DMS114 treated with DMSO at 0.1 percent for 48 hours (cell line): ENCODE results near the gene C12orf50.
A peak's percentile ranks its signal among the peaks of the same experiment; 100 is the strongest.
"Not testable (repeated sequence)": the region's sequence is repeated elsewhere in the genome, so short reads cannot be mapped to it uniquely, and the experiment has no call there.

Experiments
- DNase-seq: peaks from one replicate; lab custom pipeline; 2025; ENCODE audit not compliant: unreplicated experiment; lab: John Stamatoyannopoulos, UW

Gene C12orf50

DNA sequence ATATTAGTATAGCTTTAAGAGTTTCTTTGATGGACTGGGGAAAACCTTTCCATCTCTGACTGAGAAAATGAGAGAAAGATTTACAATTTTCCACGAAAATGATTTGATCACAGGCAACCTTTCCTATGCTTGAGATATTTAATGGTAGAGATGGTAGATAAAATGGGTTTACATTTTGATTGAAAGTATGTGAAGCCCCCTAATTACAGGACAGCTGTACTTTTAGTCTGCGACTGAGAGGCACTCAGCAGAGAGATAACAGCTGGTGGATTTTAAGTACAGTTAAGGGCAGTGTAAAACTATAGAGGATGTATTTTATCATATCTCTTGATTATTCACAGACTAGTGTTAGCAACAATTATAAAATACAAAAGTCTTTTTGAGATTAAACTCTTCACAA is 40.7 kb downstream of the C12orf50 start:
- DNase-seq: no peak

DNA sequence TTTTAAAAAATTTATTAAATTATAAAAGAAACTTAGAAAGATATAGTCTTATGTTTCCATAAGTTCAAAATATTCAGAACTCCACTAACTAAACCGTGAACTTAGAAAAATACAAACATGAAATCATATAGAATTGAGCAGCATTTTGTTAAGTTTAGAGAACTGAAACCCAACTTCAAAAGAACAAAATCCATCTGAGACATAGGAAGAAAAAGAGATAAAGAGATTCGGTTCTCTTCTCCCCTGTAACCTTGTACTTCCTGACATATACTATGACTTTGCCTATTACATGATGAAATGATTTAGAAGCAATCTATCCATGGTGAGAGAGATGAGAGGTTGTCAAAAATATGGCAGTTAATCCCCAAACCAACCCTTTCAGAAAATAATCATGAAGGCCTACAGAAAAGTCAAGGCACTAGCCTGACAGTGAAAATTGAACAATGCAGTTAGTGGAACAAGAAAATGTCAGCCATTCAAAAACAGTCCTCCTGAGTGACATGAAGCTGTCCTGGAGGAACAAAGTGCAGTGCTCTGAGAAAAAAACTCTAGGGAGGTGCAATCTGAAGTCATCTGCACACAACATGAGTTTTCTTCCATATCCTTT is 44.0 kb downstream of the C12orf50 start:
- DNase-seq: no peak

DNA sequence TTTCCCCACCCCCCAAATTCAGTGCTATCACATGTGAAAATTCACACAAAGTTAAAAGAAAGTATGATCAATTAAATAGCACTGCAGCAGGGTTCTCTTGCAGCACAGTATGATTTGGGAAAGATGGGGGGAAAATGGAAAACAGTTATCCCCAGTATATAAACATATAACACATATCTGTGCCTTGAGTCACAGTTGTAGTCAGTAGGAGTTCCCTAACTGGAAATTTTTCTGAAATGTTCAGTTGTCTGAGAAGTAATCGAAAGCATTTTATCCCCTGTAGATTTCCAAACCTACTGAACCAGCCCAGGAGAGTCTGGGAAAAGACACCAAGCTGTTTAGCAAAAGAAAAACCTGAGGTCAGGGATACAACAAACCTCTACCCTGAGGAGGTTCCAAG is 47.0 kb downstream of the C12orf50 start:
- no peak for DNase-seq

DNA sequence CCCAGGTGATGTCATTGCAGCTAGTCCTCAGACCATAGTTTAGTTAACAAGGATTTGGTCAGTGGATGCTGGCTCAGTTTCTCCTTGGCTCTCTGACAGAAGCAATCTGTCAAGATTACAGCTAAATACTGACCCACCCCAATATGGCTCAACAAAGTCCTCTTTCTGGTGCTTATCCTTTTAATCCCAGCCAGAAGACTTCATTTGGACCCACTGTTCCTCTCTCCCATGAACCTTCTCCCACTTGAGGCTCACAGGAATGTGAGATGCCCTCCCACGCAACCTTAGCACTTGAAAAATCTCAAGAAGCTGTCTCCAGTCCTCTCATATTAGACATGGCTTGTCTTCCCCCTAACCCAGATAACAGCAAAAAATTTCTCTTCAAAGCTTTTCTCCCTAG is 47.7 kb downstream of the C12orf50 start:
- DNase-seq: no peak

GRCh38 chr12:87975879-87976278 is 53.3 kb downstream of the C12orf50 start:
- DNase-seq: no peak

DNA sequence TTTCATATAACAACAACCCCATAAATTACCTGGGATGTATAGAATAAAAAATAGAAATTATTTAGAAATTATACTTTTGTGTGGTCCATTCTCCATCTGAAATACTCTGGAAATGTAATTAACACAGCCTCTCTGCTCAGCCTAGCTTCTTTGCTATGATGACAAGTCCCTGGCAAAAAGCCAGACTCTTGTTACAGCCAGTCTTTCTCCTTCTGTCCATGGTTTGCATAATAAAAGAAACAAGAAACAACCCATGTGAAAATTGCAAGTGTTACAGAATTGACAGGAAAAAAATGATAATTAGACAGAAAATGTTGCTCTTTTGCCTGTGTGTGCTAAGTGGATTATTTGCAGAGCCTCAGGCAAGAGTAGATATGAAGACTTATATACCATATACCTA is 61.3 kb downstream of the C12orf50 start:
- no peak for DNase-seq

GRCh38 chr12:87960566-87960965 is 68.6 kb downstream of the C12orf50 start:
- no peak for DNase-seq

- DNase-seq: not testable (repeated sequence)
Observed at GRCh38 chr12:87954028-87954427, 75.2 kb downstream of the C12orf50 start.

- peak; percentile 76 for DNase-seq
Observed at GRCh38 chr12:87953256-87953860, 75.8 kb downstream of the C12orf50 start.

- DNase-seq: no peak
Observed at GRCh38 chr12:87952850-87953249, 76.4 kb downstream of the C12orf50 start.

- no peak for DNase-seq
Observed at GRCh38 chr12:87952223-87952622, 77.0 kb downstream of the C12orf50 start.

GRCh38 chr12:87943762-87944161 is 85.4 kb downstream of the C12orf50 start:
- no peak for DNase-seq

DNA sequence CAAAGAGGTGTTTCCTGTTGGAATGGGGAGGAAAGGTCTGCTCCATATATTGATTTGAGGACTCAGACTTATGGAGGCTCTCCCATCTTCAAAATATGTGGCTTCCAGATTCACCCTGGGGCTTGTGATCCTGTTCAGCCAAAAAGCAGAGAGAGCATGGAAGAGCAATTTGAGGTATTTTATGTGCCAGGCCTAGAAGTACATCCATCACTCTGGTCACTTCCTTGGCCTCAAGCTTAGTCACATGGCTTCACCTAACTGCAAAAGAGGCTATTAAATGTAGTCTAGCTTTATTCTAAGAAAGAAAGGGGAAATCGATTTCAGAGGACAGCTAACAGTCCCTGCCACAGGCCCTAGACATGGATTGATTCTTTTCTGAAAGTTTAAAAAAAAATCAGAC is 86.2 kb downstream of the C12orf50 start:
- no peak for DNase-seq

GRCh38 chr12:87939182-87939581 is 90.0 kb downstream of the C12orf50 start:
- no peak for DNase-seq

- no peak for DNase-seq
Observed at GRCh38 chr12:87935216-87935615, 94.0 kb downstream of the C12orf50 start.

DNA sequence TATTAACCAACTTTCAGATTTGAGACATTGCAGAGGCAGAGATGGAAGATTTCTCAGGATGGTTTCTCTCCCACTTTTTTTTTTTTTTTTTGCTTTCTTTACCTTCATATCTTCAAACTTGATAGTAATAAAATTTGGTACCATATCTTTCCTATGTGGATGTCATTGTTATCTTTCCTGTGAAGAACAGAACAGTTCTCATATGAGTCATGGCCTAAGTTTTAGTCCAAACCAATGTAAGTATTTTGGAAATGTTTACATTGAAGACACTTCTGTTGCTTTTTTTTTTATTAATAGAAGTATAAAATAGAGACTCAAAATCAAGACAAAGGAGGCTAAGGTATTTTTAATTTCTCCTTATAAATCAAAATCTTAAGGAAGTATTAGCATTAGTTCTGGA is 95.2 kb downstream of the C12orf50 start:
- no peak for DNase-seq

GRCh38 chr12:87931812-87932211 is 97.4 kb downstream of the C12orf50 start:
- no peak for DNase-seq

GRCh38 chr12:87930627-87931026 is 98.6 kb downstream of the C12orf50 start:
- DNase-seq: no peak
